Activated B cell treated with CpG ODN at 0.5 μM for 24 hours (primary cell): ENCODE data around the gene SERPINI1. TPM values are rescaled to one million over a fixed set of nuclear protein-coding genes. Genes with fewer than 3 reads are reported as not detected.

Experiments
- ATAC-seq: fragments of 200-7000 bp; cut with Tn5 transposase; one replicate; pipeline ENCODE4 v1.10.0; 2021; ENCODE audit warnings: low read depth, mild to moderate bottlenecking, moderate library complexity
- CTCF ChIA-PET: fragments of 350-600 bp; sonication (Branson Sonifier 250); formaldehyde crosslinking; loops from one replicate; lab custom pipeline; 2021; ENCODE audit warnings: antibody characterized with exemption; lab: Charles Lee
- POLR2A ChIA-PET: fragments of 350-600 bp; sonication (Branson Sonifier 250); formaldehyde crosslinking; loops from one replicate; lab custom pipeline; 2021; ENCODE audit warnings: antibody characterized with exemption; lab: Charles Lee
- DNase-seq: peaks from one replicate; pipeline ENCODE4 v3.0.0; 2022
- H3K27ac Mint-ChIP-seq: one replicate; pipeline ENCODE4 v1.8.0; 2020; ENCODE audit warnings: mixed read lengths
- H3K27me3 Mint-ChIP-seq: one replicate; pipeline ENCODE4 v1.8.0; 2021; ENCODE audit warnings: mixed read lengths
- H3K36me3 Mint-ChIP-seq: one replicate; pipeline ENCODE4 v1.8.0; 2021; ENCODE audit warnings: low read depth, mixed read lengths
- H3K4me1 Mint-ChIP-seq: one replicate; pipeline ENCODE4 v1.8.0; 2021; ENCODE audit warnings: mixed read lengths
- H3K4me3 Mint-ChIP-seq: one replicate; pipeline ENCODE4 v1.8.0; 2020; ENCODE audit warnings: mild to moderate bottlenecking, mixed read lengths
- H3K9me3 Mint-ChIP-seq: one replicate; pipeline ENCODE4 v1.8.0; 2020; ENCODE audit warnings: mixed read lengths
- CTCF ChIP-seq: fragments of 200-600 bp; IDR thresholded peaks from one replicate; pipeline ENCODE4 v1.8.0; 2022; ENCODE audit warnings: antibody characterized with exemption, mild to moderate bottlenecking
- intact Hi-C: fragments of 100-400 bp; cut with micrococcal nuclease; formaldehyde crosslinking; loops from one replicate; pipeline ENCODE4 v1.15.1; 2024
- total RNA-seq: library from RNA; stranded (reverse); gene quantifications from 2 replicates; pipeline ENCODE4 v1.2.3, GENCODE V29; 2022

The SERPINI1 gene
- total RNA-seq, 1 donor from 2014 or later, result 1.8 TPM

- CTCF ChIA-PET, result no interaction called here
- DNase-seq (no peak), ATAC-seq (no peak)
- no peak overlapping the region for H3K4me3 Mint-ChIP-seq
- intact Hi-C loops, result no loop called here
- POLR2A ChIA-PET, result no interaction called here
- no peaks in the 10 kb centered on the region for H3K36me3 Mint-ChIP-seq
- no peak overlapping the region for H3K27ac Mint-ChIP-seq
- H3K9me3 Mint-ChIP-seq, result no peaks in the 10 kb centered on the region
- TF ChIP-seq CTCF, result no peak
- peaks cover 11% of the 10 kb centered on the region for H3K4me1 Mint-ChIP-seq
- H3K27me3 Mint-ChIP-seq, result no peaks in the 10 kb centered on the region
Measured at GRCh38 chr3:167761302-167761701, 25.8 kb downstream of the SERPINI1 start.

GRCh38 chr3:167762296-167762695 is 26.8 kb downstream of the SERPINI1 start:
- no peak for DNase-seq
- H3K4me3 Mint-ChIP-seq, result peak overlapping the region; percentile 39
- ChIA-PET CTCF (no interaction called here), POLR2A (no interaction called here)
- ATAC-seq, result no peak
- peaks cover 11% of the 10 kb centered on the region for H3K4me1 Mint-ChIP-seq
- no peak for TF ChIP-seq CTCF
- no peaks in the 10 kb centered on the region for H3K9me3 Mint-ChIP-seq
- H3K36me3 Mint-ChIP-seq, result no peaks in the 10 kb centered on the region
- no peaks in the 10 kb centered on the region for H3K27me3 Mint-ChIP-seq
- H3K27ac Mint-ChIP-seq, result peak overlapping the region; percentile 74
- intact Hi-C loops, result no loop called here

GRCh38 chr3:167772992-167773391 is 37.5 kb downstream of the SERPINI1 start:
- intact Hi-C loops, result loop anchor here (5.0 kb wide), 1 partner anchor 36 kb away; the partner anchor contains the start of gene SERPINI1
- no peaks in the 10 kb centered on the region for H3K36me3 Mint-ChIP-seq
- H3K4me3 Mint-ChIP-seq, result peak overlapping the region; percentile 20

GRCh38 chr3:167773584-167773983 is 38.1 kb downstream of the SERPINI1 start:
- no peak for TF ChIP-seq CTCF
- Mint-ChIP-seq H3K9me3 (peaks cover 7% of the 10 kb centered on the region), H3K4me3 (peak overlapping the region; percentile 20), H3K4me1 (peaks cover 26% of the 10 kb centered on the region), H3K27ac (peak overlapping the region; percentile 5), H3K36me3 (no peaks in the 10 kb centered on the region), H3K27me3 (no peaks in the 10 kb centered on the region)
- ChIA-PET POLR2A (no interaction called here), CTCF (no interaction called here)
- no peak for DNase-seq
- ATAC-seq, result no peak
- intact Hi-C loops, result loop anchor here (5.0 kb wide), 1 partner anchor 36 kb away; the partner anchor contains the start of gene SERPINI1

More at GRCh38 chr3:167772992-167773391, 37.5 kb downstream of the SERPINI1 start:
- ATAC-seq (no peak), DNase-seq (no peak)
- H3K9me3 Mint-ChIP-seq, result peaks cover 4% of the 10 kb centered on the region
- ChIA-PET POLR2A (no interaction called here), CTCF (no interaction called here)
- H3K27ac Mint-ChIP-seq, result no peak overlapping the region
- TF ChIP-seq CTCF, result no peak
- H3K4me1 Mint-ChIP-seq, result peaks cover 26% of the 10 kb centered on the region
- H3K27me3 Mint-ChIP-seq, result no peaks in the 10 kb centered on the region

GRCh38 chr3:167776066-167776685 is 40.7 kb downstream of the SERPINI1 start:
- TF ChIP-seq CTCF, result no peak
- ATAC-seq (no peak), DNase-seq (no peak)
- H3K9me3 Mint-ChIP-seq, result peaks cover 7% of the 10 kb centered on the region
- H3K27ac Mint-ChIP-seq, result no peak overlapping the region
- H3K27me3 Mint-ChIP-seq, result no peaks in the 10 kb centered on the region
- CTCF ChIA-PET, result no interaction called here
- H3K36me3 Mint-ChIP-seq, result no peaks in the 10 kb centered on the region
- H3K4me3 Mint-ChIP-seq, result no peak overlapping the region
- peaks cover 26% of the 10 kb centered on the region for H3K4me1 Mint-ChIP-seq
- POLR2A ChIA-PET, result no interaction called here
- intact Hi-C loops, result no loop called here
